ENCODE results near the gene HACD2. TPM values are rescaled to one million over a fixed set of nuclear protein-coding genes. Genes with fewer than 3 reads are reported as not detected.

Gene HACD2
- total and polyA plus RNA-seq, 9 of the 15 experiments (the other 6 are each of a cell fraction or from before 2014, with no cell fraction given), result 1.3 to 10.5 (median 3.8) TPM

- H3K9me1 ChIP-seq (ENCODE audit: control insufficient read depth, insufficient read depth, low read length), result no peaks in the 10 kb centered on the region
- peaks cover 3% of the 10 kb centered on the region; the same call in 1 of the 3 replicates for H3K36me3 ChIP-seq (ENCODE audit: control insufficient read depth, insufficient read depth, low read length)
- H3K27ac ChIP-seq (ENCODE audit: extremely low read depth, low read depth, low read length), result no peak overlapping the region
- intact Hi-C loops (cut with micrococcal nuclease) (no loop called here), in situ Hi-C loops (cut with MboI) (no loop called here)
- H3K4me1 ChIP-seq (replicated peaks in 1 of 2; ENCODE audit: control insufficient read depth in 2 of 2, insufficient read depth in 2 of 2, low read length in 2 of 2), result peaks cover 0 to 5% of the 10 kb centered on the region in 2 experiments; a peak in 2 of 5 replicates
- 65% methylated on average over 3 of the region's 3 CpGs for WGBS (ENCODE audit: insufficient coverage, low coverage, missing lambda C conversion rate)
- FAIRE-seq (no peak), DNase-seq (ENCODE audit: extremely low read depth in 1 of 4, low spot score in 3 of 4) (no peak), ATAC-seq (no peak)
- no peak overlapping the region for H2AFZ ChIP-seq (ENCODE audit: low read depth, low read length)
- BruUV-seq (replicated peaks), result no TSS peak
- no peaks in the 10 kb centered on the region for H3K9me3 ChIP-seq (replicated peaks; ENCODE audit: control insufficient read depth, insufficient read depth, low read depth, low read length)
- CTCF ChIA-PET (ENCODE audit: low intra/inter-chr PET ratio), result no interaction called here
- TF ChIP-seq PHTF2 (CRISPR knock-in tag; IDR thresholded peaks at IDR 0.05), result no peak
- TF ChIP-seq SMARCA4 (IDR thresholded peaks at IDR 0.05), result no peak
- TF ChIP-seq HDAC6 (IDR thresholded peaks at IDR 0.05; ENCODE audit: low read depth, low read length), result no peak
- TF ChIP-seq NCOA6 (IDR thresholded peaks at IDR 0.05), result no peak
- TF ChIP-seq, protein P1, sequence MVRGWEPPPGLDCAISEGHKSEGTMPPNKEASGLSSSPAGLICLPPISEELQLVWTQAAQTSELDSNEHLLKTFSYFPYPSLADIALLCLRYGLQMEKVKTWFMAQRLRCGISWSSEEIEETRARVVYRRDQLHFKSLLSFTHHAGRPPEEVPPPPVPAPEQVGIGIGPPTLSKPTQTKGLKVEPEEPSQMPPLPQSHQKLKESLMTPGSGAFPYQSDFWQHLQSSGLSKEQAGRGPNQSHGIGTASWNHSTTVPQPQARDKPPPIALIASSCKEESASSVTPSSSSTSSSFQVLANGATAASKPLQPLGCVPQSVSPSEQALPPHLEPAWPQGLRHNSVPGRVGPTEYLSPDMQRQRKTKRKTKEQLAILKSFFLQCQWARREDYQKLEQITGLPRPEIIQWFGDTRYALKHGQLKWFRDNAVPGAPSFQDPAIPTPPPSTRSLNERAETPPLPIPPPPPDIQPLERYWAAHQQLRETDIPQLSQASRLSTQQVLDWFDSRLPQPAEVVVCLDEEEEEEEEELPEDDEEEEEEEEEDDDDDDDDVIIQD (CRISPR knock-in tag; IDR thresholded peaks at IDR 0.05), result no peak
- TF ChIP-seq ZNF785 (CRISPR knock-in tag; IDR thresholded peaks at IDR 0.05), result no peak
- no peak overlapping the region for H3K4me3 ChIP-seq
- no peaks in the 10 kb centered on the region for H3K27me3 ChIP-seq (ENCODE audit: control insufficient read depth in 2 of 2, insufficient read depth in 2 of 2, low read length in 2 of 2)
- no peaks in the 10 kb centered on the region for H3K79me2 ChIP-seq (ENCODE audit: control insufficient read depth, insufficient read depth, low read length)
- H3K4me2 ChIP-seq (ENCODE audit: insufficient read depth, low read length), result no peak overlapping the region
- no peak overlapping the region for H3K9ac ChIP-seq (ENCODE audit: insufficient read depth in 1 of 2, low read depth in 2 of 2, low read length in 2 of 2)
- POLR2A ChIA-PET, result no interaction called here
- H4K20me1 ChIP-seq (replicated peaks; ENCODE audit: control insufficient read depth, insufficient read depth, low read length), result no peaks in the 10 kb centered on the region
Observed at GRCh38 chr3:123608263-123608937, 23.5 kb upstream of the HACD2 start.
